Stomach (tissue), 9 donors: Measurements from ENCODE around the gene DHRS9. TPM values are rescaled to one million over a fixed set of nuclear protein-coding genes. Genes with fewer than 3 reads are reported as not detected.

Experiments
- DNase-seq, 2 donors: peaks; one replicate each; pipeline versions ENCODE4 v3.0.0 to v3.0.0-alpha.2; 2013 to 2019
- H3K27ac ChIP-seq, 5 donors: fragments of 200-600 bp in 4 of 5; sonication (generic) in 4 of 5; one replicate each; pipeline ENCODE4 v1.5.1; 2013 to 2019; ENCODE audit warnings: mild to moderate bottlenecking in 1 of 5, moderate library complexity in 1 of 5
- H3K27me3 ChIP-seq, 3 donors: fragments of 200-600 bp; sonication (generic); one replicate each; pipeline ENCODE4 v1.5.1; 2017 to 2019; ENCODE audit warnings: mixed run types in 1 of 3
- H3K36me3 ChIP-seq, 4 donors: fragments of 200-600 bp; sonication (generic); 1 replicate in 3 of 4; 2 replicates in 1 of 4; pipeline ENCODE4 v1.5.1; 2016 to 2019
- H3K4me1 ChIP-seq, 4 donors: fragments of 200-600 bp; sonication (generic); one replicate each; pipeline ENCODE4 v1.5.1; 2016 to 2019
- H3K4me3 ChIP-seq, 4 donors: fragments of 200-600 bp; sonication (generic) in 3 of 4; one replicate each; pipeline ENCODE4 v1.5.1; 2016 to 2019; ENCODE audit warnings: mild to moderate bottlenecking in 1 of 4
- H3K9me3 ChIP-seq, 4 donors: fragments of 200-600 bp; sonication (generic); one replicate each; pipeline ENCODE4 v1.5.1; 2016 to 2019
- EP300 ChIP-seq: sonication (generic); formaldehyde crosslinking; IDR thresholded peaks from one replicate; pipeline ENCODE4 v1.6.1; 2017; ENCODE audit warnings: antibody characterized with exemption
- POLR2A ChIP-seq, 4 donors: fragments of 450-650 bp; IDR thresholded peaks; one replicate each; pipeline ENCODE4 v1.6.1; 2016; ENCODE audit warnings: antibody characterized with exemption in 4 of 4, control low read depth in 2 of 4, mild to moderate bottlenecking in 1 of 4, moderate library complexity in 1 of 4
- POLR2AphosphoS5 ChIP-seq, 3 donors: sonication (generic); formaldehyde crosslinking; IDR thresholded peaks; one replicate each; pipeline ENCODE4 v1.6.1; 2016; ENCODE audit warnings: antibody characterized with exemption in 3 of 3
- WGBS, 5 donors: extraction: QIAGEN DNeasy Blood & Tissue Kit in 3 of 5; methylation state at CpG; one replicate each; pipeline versions ENCODE4 v1.1.5 to v1.1.7; 2013 to 2018; 5-methylcytosine and 5-hydroxymethylcytosine counted together
- intact Hi-C: fragments of 100-400 bp; cut with DNase I; formaldehyde crosslinking; loops from one replicate; pipeline ENCODE4 v1.15.1; 2023; ENCODE audit warnings: low total_unique reads
- polyA plus RNA-seq, 3 donors: library from polyadenylated mRNA; stranded (reverse); fragments of 200-250 nt; gene quantifications; one replicate each; pipeline ENCODE4 v1.2.3, GENCODE V29; 2013
- total RNA-seq, 5 donors: library from RNA; depleted of rRNA; stranded (reverse); fragments of >200 nt; gene quantifications; one replicate each; pipeline versions ENCODE4 v1.1.0 to v1.2.3, GENCODE V29; 2014 to 2016
- TF ChIP-seq, protein P1 (sequence below), 7 experiments: fragments of 450-650 bp in 4 of 7; fragments of 200-600 bp in 3 of 7; sonication (generic) in 3 of 7; IDR thresholded peaks; one replicate each; pipeline ENCODE4 v1.5.1; 2016 to 2019; ENCODE audit warnings: antibody characterized with exemption in 7 of 7, control low read depth in 2 of 7, mild to moderate bottlenecking in 1 of 7
- donor health status: healthy with polysubstance abuse.
- donor health status: Bipolar disorder and iron deficiency.
- donor health status: healthy.

DHRS9 gene
- total and polyA plus RNA-seq, 8 donors, result 1.3 to 19.3 (median 2.6) TPM; not detected in 1

DNA sequence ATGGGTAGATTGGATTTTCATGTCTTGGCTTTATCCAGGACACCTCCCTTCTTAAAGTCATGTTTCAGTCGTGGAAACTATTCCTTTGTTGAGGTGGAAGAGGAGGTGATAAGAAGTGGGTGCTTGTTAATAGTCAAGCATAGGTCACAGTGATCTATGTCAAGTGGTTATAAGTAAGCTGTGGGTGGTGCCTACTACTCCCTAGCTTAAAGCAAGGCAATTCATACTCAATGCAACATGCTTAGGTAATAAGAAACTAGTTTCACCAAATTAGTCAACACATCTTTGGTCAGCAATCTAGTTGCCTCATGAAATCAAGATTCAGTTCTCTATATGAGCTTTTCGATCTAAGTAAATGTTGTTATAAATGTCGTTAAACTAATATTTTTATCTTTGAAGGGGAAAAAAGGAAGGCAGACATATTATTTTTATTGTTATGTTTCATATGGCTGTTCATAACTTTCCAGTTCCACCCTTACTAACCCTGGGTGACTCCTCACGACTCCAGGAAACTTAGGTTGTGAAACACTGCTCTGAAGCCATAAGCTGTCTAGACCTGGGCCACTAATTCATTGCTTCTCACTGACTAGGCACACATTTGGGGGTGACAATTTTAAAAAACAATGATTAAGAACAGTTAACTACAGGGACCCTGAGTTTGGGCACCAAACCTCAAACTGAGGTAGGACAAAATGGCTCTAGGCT is 32.5 kb upstream of the DHRS9 start:
- H3K9me3 ChIP-seq, result peaks cover 0 to 6% (median under 1%) of the 10 kb centered on the region in 4 donors
- peak overlapping the region in 1 of 5 donors; percentile 31 for H3K27ac ChIP-seq
- no peak for DNase-seq
- intact Hi-C loops, result no loop called here
- WGBS, 5 donors, result 67 to 77% (median 73%) methylated on average over 4 of the region's 4 CpGs
- H3K36me3 ChIP-seq, result no peaks in the 10 kb centered on the region
- no peaks in the 10 kb centered on the region for H3K27me3 ChIP-seq
- H3K4me3 ChIP-seq, result no peak overlapping the region
- H3K4me1 ChIP-seq, result no peaks in the 10 kb centered on the region
- TF ChIP-seq EP300 (no peak), POLR2AphosphoS5 (IDR thresholded peaks at IDR 0.05) (peak in 1 of 3 donors; percentile 22)

GRCh38 chr2:169038338-169038757 is 31.0 kb upstream of the DHRS9 start:
- H3K27me3 ChIP-seq, result no peaks in the 10 kb centered on the region
- intact Hi-C loops, result no loop called here
- no peaks in the 10 kb centered on the region for H3K4me1 ChIP-seq
- WGBS, 5 donors, result 63 to 82% (median 76%) methylated on average over 2 of the region's 2 CpGs
- no peaks in the 10 kb centered on the region for H3K36me3 ChIP-seq
- H3K9me3 ChIP-seq, result peaks cover 0 to 16% (median 13%) of the 10 kb centered on the region in 4 donors
- H3K4me3 ChIP-seq, result no peak overlapping the region
- TF ChIP-seq POLR2AphosphoS5 (IDR thresholded peaks at IDR 0.05) (peak in 1 of 3 donors; percentile 33), EP300 (no peak)
- no peak for DNase-seq
- H3K27ac ChIP-seq, result peak overlapping the region in 1 of 5 donors; percentile 22

- H3K27ac ChIP-seq, result no peak overlapping the region
- no peak for DNase-seq
- TF ChIP-seq POLR2A (IDR thresholded peaks at IDR 0.05) (no peak), POLR2AphosphoS5 (IDR thresholded peaks at IDR 0.05) (no peak), EP300 (no peak)
- TF ChIP-seq, protein P1, sequence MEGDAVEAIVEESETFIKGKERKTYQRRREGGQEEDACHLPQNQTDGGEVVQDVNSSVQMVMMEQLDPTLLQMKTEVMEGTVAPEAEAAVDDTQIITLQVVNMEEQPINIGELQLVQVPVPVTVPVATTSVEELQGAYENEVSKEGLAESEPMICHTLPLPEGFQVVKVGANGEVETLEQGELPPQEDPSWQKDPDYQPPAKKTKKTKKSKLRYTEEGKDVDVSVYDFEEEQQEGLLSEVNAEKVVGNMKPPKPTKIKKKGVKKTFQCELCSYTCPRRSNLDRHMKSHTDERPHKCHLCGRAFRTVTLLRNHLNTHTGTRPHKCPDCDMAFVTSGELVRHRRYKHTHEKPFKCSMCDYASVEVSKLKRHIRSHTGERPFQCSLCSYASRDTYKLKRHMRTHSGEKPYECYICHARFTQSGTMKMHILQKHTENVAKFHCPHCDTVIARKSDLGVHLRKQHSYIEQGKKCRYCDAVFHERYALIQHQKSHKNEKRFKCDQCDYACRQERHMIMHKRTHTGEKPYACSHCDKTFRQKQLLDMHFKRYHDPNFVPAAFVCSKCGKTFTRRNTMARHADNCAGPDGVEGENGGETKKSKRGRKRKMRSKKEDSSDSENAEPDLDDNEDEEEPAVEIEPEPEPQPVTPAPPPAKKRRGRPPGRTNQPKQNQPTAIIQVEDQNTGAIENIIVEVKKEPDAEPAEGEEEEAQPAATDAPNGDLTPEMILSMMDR (IDR thresholded peaks at IDR 0.05), result no peak
- no peaks in the 10 kb centered on the region for H3K36me3 ChIP-seq
- 79 to 88% (median 84%) methylated on average over 4 of the region's 4 CpGs for WGBS, 5 donors
- no peaks in the 10 kb centered on the region for H3K4me1 ChIP-seq
- H3K27me3 ChIP-seq, result no peaks in the 10 kb centered on the region
- intact Hi-C loops, result no loop called here
- peaks cover 0 to 26% (median 16%) of the 10 kb centered on the region in 4 donors for H3K9me3 ChIP-seq
- no peak overlapping the region for H3K4me3 ChIP-seq
Observed at GRCh38 chr2:169039702-169040101, 29.7 kb upstream of the DHRS9 start.

DNA sequence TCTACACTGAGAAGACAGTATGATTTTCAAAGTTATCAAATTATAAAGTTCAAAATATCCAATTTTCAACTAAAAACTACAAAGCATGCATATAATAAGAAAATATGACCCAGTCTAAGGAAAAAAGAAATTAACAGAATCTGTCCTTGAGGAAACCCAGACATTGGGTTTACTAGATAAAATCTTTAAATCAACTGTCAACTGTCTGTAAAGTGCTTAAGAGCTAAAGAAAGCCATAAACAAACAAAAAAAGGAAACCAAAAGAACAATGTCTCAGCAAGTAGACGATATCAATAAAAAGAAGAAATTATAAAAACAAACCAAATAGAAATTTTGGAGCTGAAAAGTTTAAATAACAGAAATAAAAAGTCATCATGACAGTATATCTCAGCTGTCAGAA is 27.8 kb upstream of the DHRS9 start:
- intact Hi-C loops, result no loop called here
- 33 to 64% (median 53%) methylated on average over 1 of the region's 1 CpG for WGBS, 5 donors
- DNase-seq, result no peak
- TF ChIP-seq POLR2A (IDR thresholded peaks at IDR 0.05) (no peak), POLR2AphosphoS5 (IDR thresholded peaks at IDR 0.05) (no peak), EP300 (no peak)
- TF ChIP-seq, protein P1 (IDR thresholded peaks at IDR 0.05), result no peak
- no peaks in the 10 kb centered on the region for H3K27me3 ChIP-seq
- peaks cover 0 to 30% (median 19%) of the 10 kb centered on the region in 4 donors for H3K9me3 ChIP-seq
- H3K36me3 ChIP-seq, result no peaks in the 10 kb centered on the region
- H3K4me3 ChIP-seq, result no peak overlapping the region
- no peaks in the 10 kb centered on the region for H3K4me1 ChIP-seq
- H3K27ac ChIP-seq, result no peak overlapping the region

GRCh38 chr2:169042856-169043255 is 26.5 kb upstream of the DHRS9 start:
- H3K27ac ChIP-seq, result no peak overlapping the region
- intact Hi-C loops, result no loop called here

More at GRCh38 chr2:169042856-169043255, 26.5 kb upstream of the DHRS9 start:
- Histone ChIP-seq H3K4me1 (no peaks in the 10 kb centered on the region), H3K27me3 (no peaks in the 10 kb centered on the region), H3K36me3 (no peaks in the 10 kb centered on the region), H3K4me3 (no peak overlapping the region), H3K9me3 (peaks cover 0 to 33% (median 19%) of the 10 kb centered on the region in 4 donors)
- TF ChIP-seq POLR2A (IDR thresholded peaks at IDR 0.05) (no peak), POLR2AphosphoS5 (IDR thresholded peaks at IDR 0.05) (no peak), EP300 (no peak)
- TF ChIP-seq, protein P1 (IDR thresholded peaks at IDR 0.05), result no peak
- WGBS, 5 donors, result 90 to 95% (median 92%) methylated on average over 1 of the region's 1 CpG
- DNase-seq, result no peak
